ENCODE data around the gene HTR2A.
"Not testable (repeated sequence)": the region's sequence is repeated elsewhere in the genome, so short reads cannot be mapped to it uniquely, and the experiment has no call there.

HTR2A gene

GRCh38 chr13:46866150-46866549 is 30.7 kb downstream of the HTR2A start:
- no peak for DNase-seq

GRCh38 chr13:46864941-46865340 is 31.9 kb downstream of the HTR2A start:
- DNase-seq, result no peak

DNA sequence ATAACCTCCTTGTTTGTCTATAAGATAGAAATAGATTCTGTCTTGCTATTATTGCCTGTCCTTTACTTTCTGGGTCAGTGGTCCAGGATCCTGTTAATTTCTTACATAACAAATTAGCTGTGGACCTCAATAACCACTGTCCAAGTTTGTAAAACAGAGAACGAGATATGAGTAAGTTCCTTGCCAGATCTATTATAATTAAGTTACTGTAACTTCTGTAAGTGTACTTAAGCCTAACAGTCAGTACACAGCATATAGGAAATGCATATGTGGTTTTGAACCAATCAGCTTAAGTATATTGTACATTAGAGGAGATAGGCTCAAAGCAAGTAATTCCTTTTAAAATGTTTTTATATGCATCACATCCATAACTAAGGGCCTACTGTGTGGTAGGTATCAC is 34.9 kb downstream of the HTR2A start:
- no peak for DNase-seq

GRCh38 chr13:46860722-46861121 is 36.1 kb downstream of the HTR2A start:
- no peak for DNase-seq

GRCh38 chr13:46858776-46859175 is 38.1 kb downstream of the HTR2A start:
- DNase-seq, result no peak

- DNase-seq, result no peak
These were observed 38.7 kb downstream of the HTR2A start for GRCh38 chr13:46858163-46858562.

GRCh38 chr13:46855664-46856063 is 41.2 kb downstream of the HTR2A start:
- DNase-seq, result no peak

GRCh38 chr13:46855166-46855565 is 41.7 kb downstream of the HTR2A start:
- DNase-seq, result no peak

DNA sequence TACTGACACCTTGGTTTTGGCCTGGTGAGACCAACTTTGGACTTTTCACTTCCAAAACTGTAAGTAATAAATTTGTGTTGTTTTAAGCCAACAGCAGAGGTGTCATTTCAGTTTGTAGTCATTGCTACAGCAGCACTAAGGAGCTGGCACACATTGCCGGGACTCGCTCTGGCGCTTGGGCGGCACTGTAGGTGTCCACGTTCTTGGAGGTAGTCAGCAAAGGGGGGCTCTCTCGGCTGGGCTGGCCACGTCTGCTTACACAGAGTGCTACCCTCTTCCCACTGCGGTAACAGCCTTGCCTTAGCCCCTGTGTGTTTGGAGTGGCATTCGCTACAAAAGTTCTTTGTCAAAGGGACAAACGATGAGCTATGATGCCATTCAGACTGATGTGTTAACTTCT is 44.7 kb downstream of the HTR2A start:
- DNase-seq, result no peak

DNA sequence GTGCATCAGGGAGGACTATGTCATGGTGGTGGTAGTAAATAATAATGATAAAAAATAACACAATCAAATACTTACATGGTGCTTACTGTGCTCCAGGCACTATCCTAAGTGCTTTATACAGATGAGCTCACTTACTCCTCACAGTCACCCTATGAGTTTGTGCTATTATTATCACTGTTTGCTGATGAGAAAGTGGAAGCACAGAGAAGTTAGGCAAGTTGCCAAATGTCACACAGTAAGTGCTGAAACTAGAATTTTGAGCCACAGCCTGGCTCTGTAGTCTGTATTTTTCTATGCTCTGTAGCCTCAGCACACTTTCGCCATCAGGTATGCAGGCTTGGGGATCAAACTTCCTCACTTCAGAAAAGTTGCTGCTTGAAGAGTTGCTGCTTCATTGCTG is 46.6 kb downstream of the HTR2A start:
- DNase-seq, result no peak

DNA sequence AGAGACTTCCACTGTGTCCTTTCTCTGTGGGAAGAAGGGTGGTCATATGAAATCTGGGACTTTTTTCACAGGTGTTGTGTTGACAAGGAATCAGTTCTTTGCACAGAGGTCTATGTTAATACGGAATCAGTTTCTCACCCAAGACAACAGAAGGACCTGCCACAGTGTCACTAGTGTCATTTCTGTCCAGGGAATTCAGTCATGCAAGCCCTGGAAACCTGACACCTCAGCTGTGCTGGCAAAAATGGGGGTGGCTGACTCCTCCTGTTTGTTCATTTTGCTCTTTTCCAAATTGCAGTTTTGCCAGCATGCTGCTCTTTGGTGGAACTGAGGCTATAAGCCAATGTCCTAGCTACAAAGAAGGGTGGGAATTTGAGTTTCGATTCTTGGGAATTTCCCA is 50.1 kb downstream of the HTR2A start:
- no peak for DNase-seq

DNA sequence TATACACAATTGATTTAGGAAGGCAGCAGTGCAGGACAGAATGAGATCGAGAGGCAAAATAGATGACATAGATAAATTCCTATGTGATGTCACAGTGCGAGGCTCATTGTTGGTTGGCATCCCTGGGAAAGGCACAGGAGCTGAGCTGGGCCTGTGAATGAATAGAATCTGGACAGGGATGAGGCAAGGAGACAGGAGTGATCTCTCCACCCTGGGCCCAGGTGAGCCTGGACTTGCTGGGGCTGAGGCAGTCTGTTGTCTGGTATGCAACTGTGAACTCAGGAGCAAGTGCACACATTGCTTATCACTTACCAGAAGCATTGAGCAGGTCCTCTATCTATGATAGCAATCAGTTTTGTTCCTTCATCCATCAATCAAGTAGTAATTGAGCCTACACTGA is 51.7 kb downstream of the HTR2A start:
- no peak for DNase-seq

- DNase-seq, result no peak
These were observed 52.4 kb downstream of the HTR2A start for GRCh38 chr13:46844431-46844830.

DNA sequence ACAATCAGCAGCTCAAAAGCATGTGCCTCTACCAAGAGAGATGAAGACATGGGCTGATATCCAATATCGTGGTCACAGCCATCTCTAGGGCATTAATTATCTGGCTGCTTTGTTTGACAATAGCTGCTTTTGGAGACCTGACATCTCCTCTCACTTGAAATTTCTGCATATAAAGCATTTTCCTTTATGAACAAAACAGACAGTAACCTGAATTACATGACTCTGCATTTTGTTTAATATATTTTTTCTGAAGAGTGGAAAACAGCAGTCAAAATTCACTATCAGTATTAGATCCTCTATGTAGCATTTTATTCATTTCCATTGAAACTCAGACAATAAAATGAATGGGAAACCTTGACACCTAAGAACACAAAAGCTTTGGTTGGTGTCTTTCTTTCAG is 57.5 kb downstream of the HTR2A start:
- no peak for DNase-seq

DNA sequence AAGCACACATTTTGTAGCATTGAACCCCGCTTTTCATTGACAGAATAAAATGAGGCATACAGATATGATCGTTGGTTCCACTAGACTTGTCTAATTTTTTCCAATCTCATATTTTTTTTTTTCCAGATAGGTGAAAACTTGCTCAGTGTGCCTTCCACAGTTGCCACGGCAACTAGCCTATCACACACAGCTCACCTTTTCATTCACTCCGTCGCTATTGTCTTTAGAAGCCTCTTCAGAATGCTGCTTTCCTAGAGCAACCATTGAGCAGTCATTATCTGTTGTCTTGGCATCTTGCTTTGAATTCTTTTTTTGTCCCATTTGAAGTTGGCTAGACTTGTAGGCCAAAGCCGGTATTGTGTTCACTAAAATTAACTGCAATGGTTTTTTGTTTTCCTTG is 62.2 kb downstream of the HTR2A start:
- DNase-seq, result no peak

DNA sequence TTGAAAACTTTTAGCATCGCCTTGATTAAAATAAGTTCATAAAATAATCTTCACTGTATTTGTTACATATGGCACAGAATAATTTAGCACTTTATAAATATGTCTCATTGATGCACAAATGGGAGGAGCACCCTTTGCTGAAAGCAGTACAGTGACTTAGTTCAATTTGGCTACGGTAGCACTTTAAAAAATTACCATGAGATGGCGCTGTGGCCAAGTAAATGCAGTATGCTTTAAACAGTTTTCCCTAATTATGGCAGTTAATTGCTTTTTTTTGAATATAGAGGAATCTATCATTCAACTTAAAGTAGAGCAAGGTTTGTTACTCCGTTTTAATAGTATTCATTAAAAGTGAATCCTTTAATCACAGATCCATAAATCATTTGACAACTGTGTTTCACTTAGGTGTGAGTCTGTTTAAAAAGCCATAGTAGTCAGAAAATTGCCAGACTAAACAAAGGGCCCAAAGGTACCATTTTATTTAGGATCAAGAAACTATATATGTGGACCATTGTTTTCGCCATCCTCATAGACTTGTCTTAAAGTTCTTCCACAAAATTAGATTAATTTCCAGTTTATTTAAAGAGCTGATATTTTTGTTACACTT is 65.2 kb downstream of the HTR2A start:
- DNase-seq, result no peak

DNA sequence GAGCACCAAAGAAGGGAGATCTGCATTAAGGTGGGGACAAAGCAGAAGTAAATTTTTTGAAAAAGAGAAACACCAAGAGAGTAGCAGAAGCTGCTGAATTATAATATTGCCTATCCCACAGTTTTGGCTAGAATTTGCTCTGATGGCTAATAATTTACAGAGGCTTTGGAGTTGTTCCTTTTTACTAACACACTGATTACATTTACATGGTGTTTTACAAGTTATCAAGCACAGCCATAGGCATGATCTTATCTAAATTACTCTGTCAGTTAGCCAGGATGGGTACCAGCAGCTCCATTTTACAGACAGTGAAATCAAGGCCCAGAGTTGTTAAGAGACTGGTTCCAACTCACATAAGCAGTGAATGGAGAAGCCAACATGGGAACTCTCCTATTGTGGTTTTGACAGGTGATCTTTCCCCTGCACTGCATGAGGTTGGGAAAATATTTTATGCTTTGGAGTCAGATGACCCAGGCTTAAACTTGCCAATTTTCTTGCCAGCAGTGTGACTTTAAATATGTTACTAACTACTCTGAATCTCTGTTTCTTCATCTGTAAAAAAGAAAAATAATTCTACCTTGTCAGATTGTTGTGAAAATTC is 66.3 kb downstream of the HTR2A start:
- DNase-seq, result no peak

DNA sequence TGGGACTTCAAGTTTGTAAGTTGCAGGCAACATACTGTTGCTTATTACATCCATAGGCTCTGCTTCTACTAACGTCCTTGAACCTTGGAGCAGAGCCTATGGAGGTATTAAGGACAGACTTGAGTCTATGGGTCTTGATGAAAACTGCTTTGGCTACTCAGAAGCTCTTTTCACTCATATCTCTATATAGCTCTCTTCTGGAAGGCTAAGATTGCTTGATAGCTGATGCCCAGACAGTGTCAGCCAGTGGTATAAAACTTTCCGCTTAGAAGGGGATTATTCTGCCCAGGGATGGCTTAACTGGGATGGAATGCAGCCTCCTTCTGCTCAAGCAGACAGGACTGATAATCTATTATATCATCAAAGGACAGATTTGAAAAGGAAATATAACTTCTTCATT is 74.3 kb downstream of the HTR2A start:
- DNase-seq, result no peak

DNA sequence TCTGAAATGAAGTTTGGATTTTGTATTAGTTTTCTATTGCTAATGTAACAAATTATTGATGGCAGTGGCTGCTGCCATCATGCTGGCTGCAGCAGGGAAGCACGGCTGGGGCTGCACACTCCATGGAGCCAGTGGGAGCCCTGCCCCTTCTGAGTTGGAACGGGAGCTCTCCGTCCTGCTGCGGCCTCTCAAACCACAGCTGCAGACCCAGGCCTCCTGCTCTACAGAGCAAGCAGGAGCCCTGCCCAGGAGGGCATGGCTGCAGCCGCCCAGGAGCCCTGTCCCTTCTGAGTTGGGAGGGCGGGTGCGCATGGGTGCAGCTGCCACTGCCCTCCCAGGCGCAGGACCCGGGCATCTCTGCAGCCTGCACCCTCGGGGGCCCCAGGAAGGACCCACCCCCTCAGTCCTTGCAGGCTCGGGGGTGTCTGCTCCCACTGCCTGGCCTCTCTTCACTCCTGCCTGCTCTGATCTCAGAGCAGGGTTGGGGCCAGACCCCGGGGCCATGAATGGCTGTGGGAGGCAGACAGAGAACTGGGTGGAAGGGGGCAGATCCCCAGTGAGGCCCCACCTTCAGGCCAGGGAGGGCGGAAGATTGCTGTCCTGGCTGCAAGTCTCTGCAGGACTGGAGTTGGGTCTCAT is 78.9 kb downstream of the HTR2A start:
- no peak for DNase-seq

GRCh38 chr13:46817095-46817494 is 79.8 kb downstream of the HTR2A start:
- DNase-seq, result no peak

GRCh38 chr13:46816371-46816770 is 80.5 kb downstream of the HTR2A start:
- no peak for DNase-seq

DNA sequence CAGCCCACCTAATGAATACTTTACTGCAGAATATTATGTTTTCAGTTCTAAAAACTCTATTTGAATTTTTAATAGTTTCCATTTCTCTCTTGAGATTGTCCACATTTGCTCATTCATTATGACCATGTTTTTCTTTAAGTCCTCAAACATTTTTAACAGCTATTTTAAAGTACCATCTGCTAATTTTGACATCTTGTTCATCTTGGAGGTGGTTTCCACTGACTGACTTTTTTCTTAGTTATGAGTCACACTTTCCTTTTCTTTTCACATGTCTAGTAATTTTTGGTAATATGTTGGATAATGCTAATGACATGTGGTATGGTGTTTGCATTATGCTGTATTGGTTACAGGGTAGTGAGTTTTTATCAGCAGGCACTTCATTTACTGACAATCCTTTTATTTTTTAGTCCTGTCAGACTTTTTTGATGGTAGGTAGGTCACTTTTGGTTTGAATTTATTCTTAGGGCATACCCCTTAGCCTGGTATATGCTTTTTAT is 84.5 kb downstream of the HTR2A start:
- no peak for DNase-seq

DNA sequence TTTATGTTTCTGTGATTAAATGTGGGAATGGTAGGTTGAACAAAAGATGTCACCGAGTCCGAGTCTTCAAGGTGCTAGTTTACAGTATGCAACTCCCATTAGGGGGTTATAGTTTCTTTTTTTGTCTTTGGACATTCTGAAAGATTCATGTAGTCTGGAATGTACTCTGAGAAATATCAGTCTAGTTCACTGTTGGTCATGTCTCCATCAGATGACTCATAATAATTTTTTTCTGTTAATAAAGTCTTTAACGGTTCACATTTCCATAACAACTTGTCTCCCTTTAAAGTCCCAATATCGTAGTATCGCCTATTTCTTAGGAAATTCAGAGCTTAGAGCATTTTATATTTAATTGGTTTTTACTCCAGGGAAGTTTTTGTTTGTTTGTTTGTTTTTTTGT is 86.4 kb downstream of the HTR2A start:
- no peak for DNase-seq

- DNase-seq, result not testable (repeated sequence)
These were observed 91.9 kb downstream of the HTR2A start for GRCh38 chr13:46804921-46805320.

DNA sequence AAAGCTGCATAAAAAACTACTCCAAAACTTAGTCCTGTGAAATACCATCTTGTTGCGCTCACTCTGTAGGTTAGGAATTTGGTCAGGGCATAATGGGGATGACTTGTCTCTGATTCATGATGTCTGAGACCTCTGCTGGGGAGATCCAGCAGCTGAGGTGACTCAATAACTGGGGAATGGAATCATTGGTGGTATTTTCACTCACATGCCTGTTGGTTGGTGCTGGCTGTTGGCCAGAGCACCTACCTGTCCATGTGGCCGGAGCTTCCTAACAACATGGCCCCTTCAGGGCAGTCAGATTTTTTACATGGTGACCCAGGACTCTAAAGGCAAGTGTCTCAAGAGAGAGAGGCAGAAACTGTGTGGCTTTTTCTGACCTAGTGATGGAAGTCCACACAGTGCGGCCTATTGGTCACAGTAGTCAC is 92.5 kb downstream of the HTR2A start:
- no peak for DNase-seq

All from right hindlimb (tissue), 1 donor.